GM21825 (cell line): ENCODE data around the gene CCT5.

Source experiments
- ATAC-seq: cut with Tn5 transposase; IDR thresholded peaks from one replicate; pipeline ENCODE4 v1.9.1; 2021; ENCODE audit warnings: mild to moderate bottlenecking, moderate library complexity; ENCODE audit not compliant: unreplicated experiment

CCT5 gene

GRCh38 chr5:10249948-10250805, at the start of gene CCT5:
CCT5 (plus strand) TSS chr5:10250280; CDS start chr5:10250341, 61 bp downstream.
- ATAC-seq: peak; percentile 76

- ATAC-seq: no peak
Observed at GRCh38 chr5:10201223-10201868, 48.7 kb upstream of the CCT5 start.

- ATAC-seq: no peak
Observed at GRCh38 chr5:10202089-10202910, 47.8 kb upstream of the CCT5 start.

- no peak for ATAC-seq
Observed at GRCh38 chr5:10209004-10209403, 41.1 kb upstream of the CCT5 start.

- no peak for ATAC-seq
Observed at GRCh38 chr5:10213316-10213715, 36.8 kb upstream of the CCT5 start.

- ATAC-seq: no peak
Observed at GRCh38 chr5:10214041-10214440, 36.0 kb upstream of the CCT5 start.

GRCh38 chr5:10215366-10215765, 34.7 kb upstream of the CCT5 start:
- ATAC-seq: no peak

GRCh38 chr5:10216107-10216506, 34.0 kb upstream of the CCT5 start:
- ATAC-seq: no peak

GRCh38 chr5:10218658-10219057, 31.4 kb upstream of the CCT5 start:
- ATAC-seq: no peak

- ATAC-seq: no peak
Observed at GRCh38 chr5:10219068-10219467, 31.0 kb upstream of the CCT5 start.

- no peak for ATAC-seq
Observed at GRCh38 chr5:10220248-10220647, 29.8 kb upstream of the CCT5 start.

GRCh38 chr5:10222326-10222725, 27.8 kb upstream of the CCT5 start:
- ATAC-seq: no peak

- ATAC-seq: no peak
Observed at GRCh38 chr5:10227379-10227778, 22.7 kb upstream of the CCT5 start.

- ATAC-seq: no peak
Observed at GRCh38 chr5:10228288-10228687, 21.8 kb upstream of the CCT5 start.

- no peak for ATAC-seq
Observed at GRCh38 chr5:10229306-10230048, 20.6 kb upstream of the CCT5 start.

- no peak for ATAC-seq
Observed at GRCh38 chr5:10232386-10232785, 17.7 kb upstream of the CCT5 start.

GRCh38 chr5:10233011-10233410, 17.1 kb upstream of the CCT5 start:
- ATAC-seq: no peak

- no peak for ATAC-seq
Observed at GRCh38 chr5:10233505-10233904, 16.6 kb upstream of the CCT5 start.

GRCh38 chr5:10235350-10235749, 14.7 kb upstream of the CCT5 start:
- no peak for ATAC-seq

- no peak for ATAC-seq
Observed at GRCh38 chr5:10243660-10244240, 6.3 kb upstream of the CCT5 start.
